ENCODE data around the gene CRYGS.
"Not testable (repeated sequence)": the region's sequence is repeated elsewhere in the genome, so short reads cannot be mapped to it uniquely, and the experiment has no call there.

CRYGS gene

DNA sequence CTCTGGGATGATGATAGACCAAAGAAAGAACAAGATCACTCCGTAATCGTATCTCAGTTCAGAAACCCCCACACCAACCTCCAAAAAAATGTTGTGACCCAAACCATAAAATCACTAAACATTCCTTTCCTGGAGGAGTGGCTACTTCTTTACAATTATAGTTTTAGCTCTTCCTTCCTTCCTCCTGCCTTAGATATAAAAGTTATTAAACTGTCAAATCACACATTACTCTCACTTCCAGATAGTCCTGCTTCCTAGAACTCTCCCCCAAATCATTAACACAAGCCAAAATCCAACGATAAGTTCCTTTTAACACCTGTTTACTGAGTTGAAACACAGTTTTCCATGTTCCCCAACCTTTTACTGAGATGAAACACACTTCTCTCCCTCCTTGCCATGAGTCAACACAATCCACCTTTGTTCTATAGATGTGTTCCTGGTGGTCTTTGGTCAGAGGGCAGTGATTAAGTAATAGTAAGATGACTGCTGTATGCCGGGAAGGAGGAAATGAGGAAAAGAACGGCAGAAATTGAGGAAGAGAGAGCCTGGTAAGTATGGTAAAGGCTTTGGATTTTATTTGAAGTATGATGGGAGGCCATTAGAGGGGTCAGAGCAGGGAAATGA is 8.3 kb upstream of the CRYGS start:
- DNase-seq (ENCODE audit: low read depth in 2 of 2) = no peak

DNA sequence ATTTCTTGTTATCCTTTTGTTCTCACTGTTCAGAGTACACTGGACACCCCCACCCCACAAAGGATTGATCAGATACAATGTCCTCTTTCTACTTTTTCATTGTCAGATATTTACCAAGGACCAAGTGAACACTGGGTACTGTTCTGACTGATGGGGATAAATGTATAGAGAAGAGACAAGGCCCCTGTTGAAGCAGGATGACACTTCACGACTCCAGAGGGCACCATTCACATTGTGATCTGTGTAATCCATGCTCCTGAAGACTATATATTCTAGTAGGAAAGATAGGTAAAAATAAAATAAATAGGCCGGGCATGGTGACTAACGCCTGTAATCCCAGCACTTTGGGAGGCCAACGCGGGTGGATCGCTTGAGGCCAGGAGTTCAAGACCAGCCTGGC is 7.2 kb upstream of the CRYGS start:
- DNase-seq (ENCODE audit: low read depth in 2 of 2) = no peak

DNA sequence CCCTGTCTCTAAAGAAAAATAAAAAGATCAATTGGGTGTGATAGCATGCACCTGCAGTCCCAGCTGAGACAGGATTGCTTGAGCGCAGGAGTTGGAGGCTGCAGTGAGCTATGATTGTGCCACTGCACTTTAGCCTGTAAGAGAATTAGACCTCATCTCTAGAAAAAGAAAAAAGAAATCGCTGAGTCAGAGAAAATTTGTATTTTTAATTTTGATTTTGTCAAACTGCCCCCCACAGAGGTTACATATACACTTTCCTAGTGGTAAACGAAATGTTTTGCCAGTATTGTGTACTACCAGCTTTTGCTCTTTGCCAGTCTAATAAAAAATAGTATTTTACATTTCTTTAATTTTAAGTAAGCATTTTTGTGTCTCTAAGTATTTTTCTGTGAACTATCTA is 5.3 kb upstream of the CRYGS start:
- DNase-seq (ENCODE audit: low read depth in 2 of 2) = no peak

DNA sequence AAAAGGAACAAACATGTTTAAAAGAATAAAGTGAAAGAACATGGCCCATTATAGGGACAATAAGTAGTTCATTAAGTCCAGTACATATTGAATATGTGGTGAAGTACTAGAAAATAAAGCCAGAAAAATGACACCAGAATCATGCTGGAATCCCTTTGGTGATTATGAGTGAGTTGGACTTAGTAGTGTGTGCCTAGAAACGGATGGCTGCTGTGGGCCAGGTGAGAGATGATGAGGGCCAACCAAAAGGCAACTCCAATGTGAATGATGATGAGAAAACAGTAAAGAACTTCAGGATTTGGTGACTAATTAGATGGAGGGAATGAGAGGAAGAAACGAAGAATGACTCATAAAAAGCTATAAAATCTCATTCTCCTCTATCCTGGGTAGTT is 3.3 kb downstream of the CRYGS start:
- no peak for DNase-seq (ENCODE audit: low read depth in 2 of 2)

DNA sequence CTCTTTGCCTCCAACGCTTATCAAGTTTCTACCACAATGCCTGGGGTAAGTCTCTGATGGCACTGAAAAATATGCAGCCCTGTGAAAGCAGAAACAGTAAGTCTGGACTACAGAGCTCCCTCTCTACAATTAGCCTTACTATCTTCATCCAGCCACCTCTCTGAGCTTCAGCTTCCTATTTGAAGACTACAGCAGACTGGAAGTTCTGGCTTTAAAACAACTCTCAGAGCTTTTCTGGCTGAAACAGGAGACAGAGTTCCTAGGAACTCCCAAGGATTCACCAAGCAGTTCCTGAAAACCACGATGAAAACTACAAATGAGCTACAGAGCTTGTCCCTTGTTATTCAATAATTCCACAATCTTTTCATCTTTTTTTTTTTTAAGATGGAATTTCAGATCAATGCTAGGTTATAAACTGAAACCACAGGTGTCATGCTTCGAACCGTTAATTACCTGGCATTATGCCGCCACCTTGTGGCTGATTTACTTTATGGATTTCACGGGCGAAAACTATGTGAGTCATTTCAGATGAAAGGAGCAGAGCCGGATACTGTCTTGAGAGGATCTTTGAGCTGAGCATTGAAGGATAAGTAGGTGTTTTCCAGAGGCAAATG is 3.9 kb downstream of the CRYGS start:
- DNase-seq (ENCODE audit: low read depth in 2 of 2) = peak; percentile 71 to 79

DNA sequence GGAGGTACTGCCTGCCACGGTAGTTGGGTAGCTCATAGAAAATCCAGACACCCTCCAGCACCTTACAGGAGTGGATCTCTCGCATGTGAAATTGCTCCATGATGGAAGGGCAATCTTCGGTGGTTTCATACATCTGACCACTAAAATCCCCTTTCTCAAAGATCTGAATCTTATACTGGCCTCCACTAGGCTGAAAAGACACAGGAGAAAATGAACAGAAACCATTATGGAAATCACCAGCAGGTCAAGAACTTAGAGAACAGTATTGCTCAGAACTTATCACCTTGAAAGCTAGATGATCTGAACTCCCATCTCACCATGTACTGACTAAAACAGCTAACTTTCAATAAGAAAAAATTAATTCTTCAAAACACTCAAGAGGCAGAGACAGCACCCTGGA is 5.4 kb downstream of the CRYGS start:
- DNase-seq (ENCODE audit: low read depth in 2 of 2) = no peak

DNA sequence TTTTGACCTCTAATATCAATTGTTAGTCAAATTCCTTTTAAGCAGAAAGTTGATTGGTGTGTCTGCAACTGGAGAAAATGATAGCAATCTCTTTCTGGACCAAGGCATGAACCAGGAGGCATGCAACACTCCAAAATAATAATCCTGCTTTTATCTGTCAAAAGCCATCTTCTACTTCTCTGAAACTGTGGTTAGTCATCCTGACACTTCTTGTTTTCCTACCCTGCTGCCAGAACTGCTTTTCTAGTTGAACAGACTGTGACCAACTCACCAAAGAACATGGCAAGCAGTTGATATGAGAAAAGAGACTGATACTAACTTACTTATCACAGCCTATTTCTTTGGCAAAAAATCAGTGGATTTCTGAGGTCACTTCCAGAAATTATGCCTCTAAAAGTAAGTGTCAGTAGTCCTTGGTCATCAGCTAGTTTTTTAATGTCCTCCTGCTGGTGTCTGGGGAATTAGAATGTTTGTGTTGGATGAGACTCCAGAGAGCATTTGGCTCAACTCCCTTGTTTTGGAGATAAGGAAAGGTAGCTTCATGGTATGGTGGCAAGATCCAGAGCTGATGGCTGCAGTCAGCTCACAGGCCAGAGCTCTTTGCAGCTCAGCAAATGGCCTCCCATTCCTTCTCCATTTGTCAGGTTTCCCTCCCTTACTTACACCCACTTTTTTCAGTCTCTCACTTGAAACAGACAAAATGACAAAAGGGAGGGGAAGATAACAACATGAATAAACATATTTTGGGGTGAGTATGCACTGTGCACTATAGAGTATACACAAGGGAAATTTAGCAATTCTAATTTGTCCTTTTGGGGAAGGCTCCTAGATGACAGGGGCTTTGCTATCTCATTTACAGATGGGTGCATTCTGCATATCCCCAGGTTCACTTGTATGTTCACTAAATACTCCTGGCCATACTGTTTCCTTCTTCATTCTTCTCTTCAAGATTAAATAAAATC is 7.0 kb downstream of the CRYGS start:
- no peak for DNase-seq (ENCODE audit: low read depth in 2 of 2)

DNA sequence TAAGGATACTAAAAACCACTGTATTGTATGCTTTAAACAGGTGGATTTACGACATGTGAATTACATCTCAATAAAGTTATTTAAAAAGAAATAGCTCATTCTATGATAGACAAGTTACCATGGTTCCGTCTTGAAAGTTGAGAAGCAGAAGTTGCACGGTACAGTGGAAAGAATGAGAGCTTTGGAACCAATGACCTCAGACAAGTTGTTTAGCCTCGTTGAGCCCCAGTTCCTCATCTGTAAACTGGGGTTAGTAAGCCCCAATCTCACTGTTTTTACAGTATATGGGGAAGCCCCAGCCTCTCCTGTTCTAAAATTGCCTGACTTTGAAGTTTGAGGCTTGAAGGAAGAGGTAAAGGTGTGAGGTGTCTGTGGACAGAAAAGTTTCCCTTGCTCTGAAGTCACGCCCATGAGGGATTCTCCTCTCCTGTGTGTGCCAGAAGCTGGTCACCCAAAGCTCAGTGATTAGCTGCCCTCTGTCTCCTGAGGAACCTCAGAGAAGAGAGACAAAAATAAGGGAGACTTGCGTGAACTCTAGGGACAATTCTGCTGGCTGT is 10.0 kb downstream of the CRYGS start:
- peak; percentile 25 to 39 for DNase-seq (ENCODE audit: low read depth in 2 of 2)

DNA sequence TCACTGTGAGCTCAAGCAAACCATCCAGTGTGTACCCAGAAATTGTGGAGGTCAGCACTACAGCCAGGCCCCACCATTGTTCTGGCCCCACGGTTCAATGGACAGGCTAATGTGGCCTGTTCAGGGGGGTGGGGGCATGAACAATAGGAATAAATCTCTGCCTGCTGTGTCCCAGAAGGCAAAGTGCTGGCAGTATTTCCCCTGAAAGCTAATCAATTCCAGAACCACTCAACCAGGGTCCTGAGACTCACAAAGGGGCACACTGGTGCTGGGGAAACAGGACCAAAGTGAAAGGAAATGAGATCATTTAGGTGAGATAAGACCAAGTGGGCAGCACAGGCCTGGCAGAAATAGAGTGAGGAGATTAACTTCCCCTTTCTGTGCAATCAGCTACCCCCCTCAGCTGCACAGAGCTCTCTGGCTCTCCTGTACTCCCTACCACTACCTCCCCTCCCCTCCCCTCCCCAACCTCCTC is 11.5 kb downstream of the CRYGS start:
- no peak for DNase-seq (ENCODE audit: low read depth in 2 of 2)

DNA sequence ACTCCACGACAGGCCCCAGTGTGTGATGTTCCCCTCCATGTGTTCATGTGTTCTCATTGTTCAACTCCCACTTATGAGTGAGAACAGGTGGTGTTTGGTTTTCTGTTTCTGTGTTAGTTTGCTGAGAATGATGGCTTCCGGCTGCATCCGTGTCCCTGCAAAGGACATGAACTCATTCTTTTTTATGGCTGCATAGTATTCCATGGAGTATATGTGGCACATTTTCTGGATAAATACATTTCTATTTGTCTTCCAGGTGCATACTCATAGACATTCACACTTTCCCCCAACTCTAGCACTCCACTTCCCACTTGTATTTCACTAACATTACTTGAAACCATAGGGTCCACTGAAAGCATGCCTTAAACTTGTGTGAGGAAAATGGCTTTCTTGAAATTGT is 12.5 kb downstream of the CRYGS start:
- not testable (repeated sequence) for DNase-seq (ENCODE audit: low read depth in 2 of 2)

DNA sequence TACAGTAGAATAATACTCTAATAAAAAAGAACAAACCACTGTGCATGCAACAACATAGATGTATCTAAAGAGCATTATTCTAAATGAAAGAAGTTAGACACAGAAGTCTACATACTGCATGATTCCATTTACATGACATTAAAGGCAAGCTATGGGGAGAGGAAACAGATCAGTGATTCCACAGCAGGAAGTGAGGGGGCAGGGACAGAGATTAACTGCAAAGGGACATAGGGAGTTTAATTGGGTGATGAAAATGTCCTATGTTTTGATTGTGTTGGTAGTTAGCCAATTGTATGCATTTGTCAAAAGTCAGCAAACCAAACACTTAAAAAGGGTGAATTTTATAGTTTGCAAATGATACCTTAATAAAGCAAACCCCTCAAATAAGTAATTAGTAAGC is 13.8 kb downstream of the CRYGS start:
- no peak for DNase-seq (ENCODE audit: low read depth in 2 of 2)

DNA sequence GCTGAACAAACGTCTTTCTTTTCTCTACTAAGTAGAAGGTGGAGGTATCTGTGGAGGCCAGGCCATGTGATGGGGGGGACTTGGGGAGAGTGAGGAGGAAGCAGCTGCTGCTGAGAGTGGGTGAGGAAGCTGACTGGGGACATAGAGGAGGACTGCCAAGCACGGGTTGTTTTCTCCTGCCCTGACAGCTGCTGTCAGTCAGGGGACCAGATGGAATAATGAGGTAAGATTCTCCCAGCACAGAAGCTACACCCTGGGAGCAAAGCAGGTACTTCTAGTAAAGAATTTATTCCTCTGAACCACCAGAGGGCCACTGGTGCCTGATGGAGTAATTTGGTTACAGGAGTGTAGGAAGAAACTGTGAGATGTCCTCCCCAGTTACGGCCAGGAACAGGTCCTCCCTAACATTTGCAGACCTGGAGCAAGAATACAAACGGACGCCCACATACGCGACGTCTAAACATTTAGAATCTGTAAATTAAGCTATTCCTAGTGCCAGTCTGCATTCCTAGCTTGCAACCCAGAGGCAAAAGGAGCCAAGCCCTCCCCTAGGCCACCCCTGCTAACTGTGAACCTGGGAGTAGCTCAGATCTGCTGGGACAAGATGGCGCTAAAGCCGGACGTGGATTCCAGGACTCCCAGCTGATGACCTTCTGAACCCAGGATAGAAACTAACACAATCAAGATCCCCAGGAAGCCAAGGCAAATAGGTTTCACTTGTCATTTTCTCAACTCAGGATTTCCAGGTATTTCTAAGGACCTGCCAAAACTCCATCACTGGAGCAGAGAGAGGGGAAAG is 14.8 kb downstream of the CRYGS start:
- no peak for DNase-seq (ENCODE audit: low read depth in 2 of 2)

DNA sequence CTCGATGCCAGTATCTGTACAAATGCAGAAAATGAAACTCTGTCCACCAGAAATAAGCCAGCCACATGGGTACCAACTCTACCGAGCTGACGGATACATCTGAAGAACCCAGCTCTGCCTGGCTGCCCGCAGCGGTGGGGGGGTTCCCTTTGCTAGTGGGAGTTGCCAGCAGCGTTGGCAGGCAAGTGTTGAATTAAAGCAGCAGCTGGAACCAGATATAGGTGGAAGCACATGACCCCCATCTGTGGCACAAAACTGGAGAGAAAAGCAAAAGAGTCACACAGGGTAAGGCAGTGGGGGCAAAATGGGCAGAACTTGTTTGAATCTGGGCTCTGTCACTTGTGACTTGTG is 17.9 kb downstream of the CRYGS start:
- DNase-seq (ENCODE audit: low read depth in 2 of 2) = no peak

DNA sequence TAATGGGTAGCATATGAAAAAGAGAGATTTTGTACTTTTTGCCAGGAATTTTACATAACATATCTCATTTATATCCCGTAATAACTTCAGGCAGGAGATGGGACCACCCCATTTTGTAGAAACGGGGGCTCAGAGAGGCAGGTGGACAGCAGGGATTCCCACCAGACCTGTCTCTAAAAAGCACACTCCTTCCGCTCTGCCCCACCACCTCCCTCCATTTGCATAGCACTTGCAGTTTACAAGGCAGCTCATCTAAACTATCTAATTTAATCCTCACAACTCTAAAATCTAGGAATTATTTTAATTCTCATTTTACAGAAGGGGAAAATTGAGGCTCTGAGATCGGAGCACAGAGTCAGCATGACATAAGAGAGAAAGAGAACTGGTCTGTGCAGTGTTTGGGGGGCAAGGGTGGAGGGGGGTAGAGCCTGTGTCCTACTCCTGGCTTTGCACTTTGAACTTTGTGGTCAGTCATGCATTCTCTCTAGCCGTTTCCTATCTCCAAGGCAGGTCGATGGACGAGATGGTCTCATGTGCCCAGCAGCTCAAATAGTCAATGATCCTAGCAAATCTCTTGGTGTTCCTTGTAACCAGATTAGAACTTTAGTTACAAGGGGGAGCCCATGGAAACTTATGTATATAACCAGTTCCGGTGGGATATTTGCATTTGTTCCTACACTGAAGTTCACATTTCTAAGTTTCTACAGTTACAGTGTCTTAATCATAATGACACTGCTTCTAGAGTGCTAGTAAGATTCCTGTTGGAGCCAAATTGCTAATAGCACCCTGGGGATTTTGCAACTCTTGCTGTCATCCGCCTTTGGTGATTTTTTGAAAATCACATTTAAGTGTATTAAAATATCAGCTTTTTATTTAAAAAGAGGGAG is 18.6 kb downstream of the CRYGS start:
- DNase-seq (ENCODE audit: low read depth in 2 of 2) = no peak

DNA sequence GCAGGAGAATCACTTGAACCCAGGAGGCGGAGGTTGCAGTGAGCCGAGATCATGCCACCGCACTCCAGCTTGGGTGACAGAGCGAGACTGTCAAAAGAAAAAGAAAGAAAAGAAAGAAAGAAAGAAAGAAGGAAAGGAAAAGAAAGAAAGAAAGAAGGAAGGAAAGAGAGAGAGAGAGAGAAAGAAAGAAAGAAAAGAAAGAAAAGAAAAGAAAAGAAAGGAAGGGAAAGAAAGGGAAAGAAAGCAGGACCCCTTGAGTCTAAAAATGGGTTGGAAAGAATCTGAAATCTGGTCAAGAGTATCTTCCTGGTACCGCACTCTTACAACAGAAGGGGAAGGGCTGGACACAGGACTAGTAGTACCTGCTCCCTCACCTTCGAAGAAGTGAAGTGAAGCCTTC is 19.6 kb downstream of the CRYGS start:
- DNase-seq (ENCODE audit: low read depth in 2 of 2) = no peak

DNA sequence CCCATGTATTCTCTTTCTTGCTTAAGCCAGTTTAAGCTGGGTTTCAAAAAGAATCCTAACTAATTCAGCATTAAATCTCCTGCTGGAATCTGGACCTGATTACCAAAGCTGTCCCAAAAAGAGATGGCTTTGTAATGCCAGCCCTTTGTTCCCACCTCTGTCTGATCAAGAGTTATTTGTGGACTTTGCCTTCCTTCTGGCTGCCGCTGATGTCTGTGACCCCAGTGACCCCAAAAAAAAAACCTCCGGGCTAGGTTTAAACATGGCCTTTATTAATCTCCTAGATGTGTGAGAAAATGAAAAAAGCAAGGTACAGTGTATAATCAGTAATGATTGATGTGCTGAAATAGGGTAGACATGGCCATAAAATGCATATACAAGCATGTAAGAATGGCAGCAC is 20.7 kb downstream of the CRYGS start:
- no peak for DNase-seq (ENCODE audit: low read depth in 2 of 2)

DNA sequence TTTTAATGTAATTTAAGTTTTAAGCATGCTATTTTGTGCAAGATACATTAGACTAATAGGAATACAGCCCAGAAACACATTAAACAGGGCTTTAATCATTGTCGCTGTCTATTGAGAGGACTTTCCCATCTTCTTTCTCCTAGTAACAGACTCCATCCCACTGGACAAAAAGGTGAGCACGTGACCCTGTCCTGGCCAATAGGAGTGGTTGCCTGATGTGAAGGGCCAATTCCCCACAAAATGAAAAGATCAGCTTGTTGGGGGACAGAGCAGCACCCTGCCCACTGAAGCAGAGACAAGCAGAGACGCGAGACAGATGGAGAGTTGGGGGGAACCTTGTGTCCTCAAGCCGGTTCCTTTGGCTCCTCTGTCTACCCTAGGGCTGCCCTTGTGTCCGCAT is 21.2 kb downstream of the CRYGS start:
- no peak for DNase-seq (ENCODE audit: low read depth in 2 of 2)

DNA sequence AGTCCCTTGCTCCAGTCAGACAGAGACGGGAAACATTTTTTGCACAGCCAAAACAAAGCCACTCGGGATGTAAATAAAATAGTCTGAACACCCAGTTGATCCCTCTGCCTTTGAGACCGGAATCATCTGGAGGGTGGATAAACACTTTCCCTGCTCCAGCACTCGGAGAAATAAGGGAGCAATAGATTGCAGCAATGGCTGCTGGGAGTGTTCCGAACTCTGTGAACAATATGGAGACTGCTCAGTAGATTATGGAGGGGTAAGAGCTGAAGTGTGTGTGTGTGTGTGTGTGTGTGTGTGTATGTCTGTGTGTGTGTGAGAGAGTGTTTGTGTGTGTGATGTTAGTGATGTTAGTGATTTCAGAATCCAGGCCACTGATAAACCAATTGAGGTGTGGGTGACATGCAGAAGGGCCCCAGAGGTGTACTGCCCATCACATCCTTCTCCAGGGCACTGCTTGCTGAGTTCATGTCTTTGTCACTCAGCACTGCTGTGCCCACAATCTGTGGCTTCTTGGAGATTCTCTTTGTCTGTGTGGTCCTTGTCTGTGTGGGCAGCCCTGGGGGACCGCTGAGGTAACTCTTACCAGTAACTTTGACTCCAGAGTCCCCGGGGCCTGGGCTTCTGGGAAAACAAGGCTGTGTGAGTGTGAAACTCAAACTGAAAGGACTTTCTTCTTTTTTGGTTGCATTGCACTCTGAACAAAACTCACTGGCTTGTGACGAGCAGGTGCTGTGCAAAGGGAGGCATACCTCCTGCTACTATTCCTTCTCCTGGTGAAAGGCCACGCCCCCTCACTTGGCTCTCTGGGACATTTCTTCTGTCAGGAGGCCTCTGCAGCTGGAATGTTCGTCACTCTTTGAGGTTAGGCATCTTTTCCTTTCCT is 23.0 kb downstream of the CRYGS start:
- no peak for DNase-seq (ENCODE audit: low read depth in 2 of 2)

DNA sequence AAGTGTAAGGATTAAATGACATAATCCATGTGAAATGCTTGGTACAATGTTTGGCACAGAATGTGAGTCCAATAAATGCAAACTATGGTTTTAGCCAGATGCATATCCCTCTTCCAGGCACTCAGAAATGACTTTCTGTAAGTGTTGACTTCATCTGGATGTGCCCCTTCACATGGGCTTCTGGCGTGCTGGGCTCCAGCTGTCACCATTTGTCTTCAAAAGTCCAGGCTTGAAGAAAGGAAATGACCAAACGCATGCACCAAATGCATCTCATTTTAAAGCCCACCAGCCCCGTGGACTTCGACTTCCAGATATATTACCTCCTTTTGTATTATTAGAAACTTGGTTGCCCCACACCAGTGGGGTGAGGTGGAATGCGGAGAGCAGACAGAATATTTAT is 23.7 kb downstream of the CRYGS start:
- no peak for DNase-seq (ENCODE audit: low read depth in 2 of 2)

All from stimulated activated CD4-positive, alpha-beta T cell treated with anti-CD3 and anti-CD28 coated beads, Interleukin-12 subunit alpha, Interleukin-12 subunit beta, amount 100 ng/mL, for 24 hours (primary cell).